Tibial artery (tissue), 4 donors: ENCODE data around the gene HMGN2.

Experiments used
- DNase-seq, 2 donors: peaks; one replicate each; pipeline ENCODE4 v3.0.0-alpha.2; 2019
- H3K27ac ChIP-seq, 2 donors: fragments of 200-600 bp; sonication (generic) in 1 of 2; 1 replicate in 1 of 2; 2 replicates in 1 of 2; pipeline ENCODE4 v1.5.1; 2018 to 2019; ENCODE audit warnings: mild to moderate bottlenecking in 1 of 2
- H3K27me3 ChIP-seq, 2 donors: fragments of 200-600 bp; sonication (generic) in 1 of 2; one replicate each; pipeline versions ENCODE4 v1.5.1 to v1.6.0; 2016 to 2019
- H3K36me3 ChIP-seq, 3 donors: fragments of 200-600 bp; sonication (generic) in 2 of 3; one replicate each; pipeline ENCODE4 v1.5.1; 2016 to 2019; ENCODE audit warnings: mild to moderate bottlenecking in 2 of 3
- H3K4me1 ChIP-seq, 4 donors: fragments of 200-600 bp; sonication (generic) in 2 of 4; 1 replicate in 3 of 4; 2 replicates in 1 of 4; pipeline ENCODE4 v1.5.1; 2016 to 2019
- H3K4me3 ChIP-seq, 2 donors: fragments of 200-600 bp; sonication (generic) in 1 of 2; 1 replicate in 1 of 2; 2 replicates in 1 of 2; pipeline ENCODE4 v1.5.1; 2018 to 2019; ENCODE audit warnings: mild to moderate bottlenecking in 2 of 2
- H3K9me3 ChIP-seq, 3 donors: fragments of 200-600 bp; sonication (generic) in 1 of 3; one replicate each; pipeline ENCODE4 v1.5.1; 2016 to 2019
- CTCF ChIP-seq, 2 experiments: fragments of 200-600 bp in 1 of 2; fragments of 450-650 bp in 1 of 2; IDR thresholded peaks; one replicate each; pipeline ENCODE4 v1.5.1; 2017 to 2019; ENCODE audit warnings: antibody characterized with exemption in 2 of 2, mild to moderate bottlenecking in 1 of 2, moderate library complexity in 1 of 2
- intact Hi-C: fragments of 100-400 bp; cut with DNase I; formaldehyde crosslinking; loops from one replicate; pipeline ENCODE4 v1.15.0; 2023; ENCODE audit warnings: low total_unique reads

HMGN2 gene

DNA sequence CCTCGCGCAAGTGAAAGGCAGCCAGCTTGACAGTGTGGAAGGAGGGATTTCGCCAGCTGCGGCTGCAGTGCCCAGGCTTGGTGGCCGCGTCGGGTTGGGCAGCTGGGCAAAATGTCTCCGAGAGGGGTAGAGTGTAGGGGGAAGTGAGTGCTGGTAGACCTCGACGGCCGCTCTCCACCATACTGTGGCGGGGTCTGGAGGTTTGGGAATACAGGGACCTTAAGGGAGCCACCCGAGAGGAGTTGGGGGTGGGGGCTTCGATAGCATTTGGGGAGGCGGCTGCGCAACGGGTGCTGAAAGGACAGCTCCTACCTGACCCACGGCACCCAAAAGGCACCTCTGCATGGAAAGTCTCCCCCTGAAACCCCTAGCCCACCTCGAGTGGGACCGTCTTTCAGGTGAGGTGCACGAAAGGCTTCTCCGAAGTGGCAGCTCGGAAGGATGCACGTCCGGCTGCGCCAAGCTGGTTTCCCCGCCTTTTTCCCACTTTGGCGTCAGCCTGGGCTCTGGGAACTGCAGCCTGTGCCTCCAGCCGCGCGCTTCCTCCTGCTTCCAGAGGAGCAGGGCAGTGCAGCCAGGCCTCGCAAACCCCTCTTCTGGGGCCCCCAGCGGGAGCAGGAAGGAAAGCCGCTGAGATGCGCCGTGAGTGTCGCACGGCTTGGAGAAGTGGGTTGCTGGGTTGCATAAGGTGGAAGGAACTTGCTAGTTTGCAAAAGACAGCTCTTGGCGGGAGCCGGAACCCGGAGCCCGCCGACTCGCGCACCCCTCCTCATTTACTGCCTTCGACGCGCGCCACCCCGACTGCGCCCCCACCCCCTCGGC is 531 bp upstream of the HMGN2 start:
- H3K9me3 ChIP-seq, result no peaks in the 10 kb centered on the region
- peak; percentile 71 to 82 for DNase-seq
- peaks cover 19 to 49% (median 38%) of the 10 kb centered on the region in 3 donors for H3K36me3 ChIP-seq
- H3K27me3 ChIP-seq, result no peaks in the 10 kb centered on the region
- intact Hi-C loops, result no loop called here
- H3K4me1 ChIP-seq, result peaks cover 0 to 30% (median 24%) of the 10 kb centered on the region in 4 donors
- TF ChIP-seq CTCF (IDR thresholded peaks at IDR 0.05), result no peak
- peak overlapping the region; percentile 95 to 99 for H3K4me3 ChIP-seq
- peak overlapping the region; percentile 99 to 100 for H3K27ac ChIP-seq

DNA sequence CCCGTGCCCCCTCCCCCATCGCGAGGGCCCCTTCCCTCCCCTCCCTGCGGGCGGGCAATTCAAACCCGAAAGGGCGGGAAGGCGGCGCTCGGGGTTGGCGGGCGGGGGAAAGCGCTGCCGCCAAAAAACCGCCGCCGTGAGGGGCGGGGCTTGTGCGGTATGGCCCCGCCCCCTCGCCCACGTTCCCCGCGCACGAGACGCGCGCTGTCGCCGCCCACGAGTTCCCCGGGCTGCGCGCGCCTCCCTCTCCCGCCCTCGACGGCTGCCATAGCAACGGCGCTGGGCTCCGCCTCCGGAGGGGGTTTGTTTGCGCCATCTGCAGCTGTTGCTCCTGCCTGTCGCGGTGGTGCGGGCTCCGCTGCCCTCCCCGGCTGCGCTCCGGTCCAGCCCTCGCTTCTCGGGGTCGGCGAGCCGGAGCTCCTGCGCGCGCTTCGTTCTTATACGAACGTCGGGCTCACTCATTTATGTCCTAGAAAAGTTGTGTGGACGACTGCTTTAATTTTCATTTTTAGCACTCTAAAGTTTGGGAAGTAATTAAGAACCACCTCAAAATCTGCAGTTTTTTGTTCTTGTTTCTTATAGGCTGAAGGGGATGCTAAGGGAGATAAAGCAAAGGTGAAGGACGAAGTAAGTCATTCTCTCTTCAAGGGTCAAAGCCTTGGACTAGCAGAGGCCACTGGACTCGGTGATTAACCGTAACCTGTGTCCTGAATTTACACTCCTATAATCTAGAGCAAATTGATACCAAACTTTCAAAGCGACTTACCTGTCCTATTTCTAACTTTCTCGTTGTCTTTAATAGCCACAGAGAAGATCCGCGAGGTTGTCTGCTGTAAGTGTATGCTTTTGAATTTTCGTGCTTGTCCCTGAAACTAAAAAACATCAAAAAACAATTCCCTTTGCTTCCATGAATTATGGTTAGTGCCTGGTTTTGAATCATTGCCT is 933 bp downstream of the HMGN2 start:
- TF ChIP-seq CTCF (IDR thresholded peaks at IDR 0.05), result no peak
- peaks cover 32 to 49% (median 36%) of the 10 kb centered on the region in 3 donors for H3K36me3 ChIP-seq
- no peaks in the 10 kb centered on the region for H3K27me3 ChIP-seq
- peaks cover 0 to 30% (median 24%) of the 10 kb centered on the region in 4 donors for H3K4me1 ChIP-seq
- peak overlapping the region; percentile 99 to 100 for H3K27ac ChIP-seq
- peak overlapping the region; percentile 95 to 99 for H3K4me3 ChIP-seq
- intact Hi-C loops, result no loop called here
- no peaks in the 10 kb centered on the region for H3K9me3 ChIP-seq
- peak; percentile 95 to 98 for DNase-seq

DNA sequence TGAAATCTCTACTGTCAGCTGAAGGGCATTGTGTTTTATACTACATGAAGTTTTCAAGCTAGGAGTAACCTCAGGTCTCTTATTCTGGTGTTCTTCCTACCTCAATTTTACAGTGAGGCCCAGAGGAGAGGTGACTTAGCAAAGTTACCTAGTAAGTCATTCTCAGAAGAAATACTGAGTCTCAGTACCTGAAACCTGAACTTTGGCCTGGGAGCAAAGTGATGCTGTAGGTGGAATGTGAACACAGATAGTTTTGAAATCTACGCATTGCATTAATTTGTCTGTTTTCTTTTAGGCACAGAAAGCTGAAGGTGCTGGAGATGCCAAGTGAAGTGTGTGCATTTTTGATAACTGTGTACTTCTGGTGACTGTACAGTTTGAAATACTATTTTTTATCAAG is 2.6 kb downstream of the HMGN2 start:
- Histone ChIP-seq H3K4me3 (no peak overlapping the region), H3K27me3 (no peaks in the 10 kb centered on the region), H3K36me3 (peaks cover 32 to 47% (median 46%) of the 10 kb centered on the region in 3 donors), H3K9me3 (no peaks in the 10 kb centered on the region), H3K27ac (no peak overlapping the region), H3K4me1 (peaks cover 0 to 30% (median 24%) of the 10 kb centered on the region in 4 donors)
- intact Hi-C loops, result no loop called here
- no peak for TF ChIP-seq CTCF (IDR thresholded peaks at IDR 0.05)
- no peak for DNase-seq

DNA sequence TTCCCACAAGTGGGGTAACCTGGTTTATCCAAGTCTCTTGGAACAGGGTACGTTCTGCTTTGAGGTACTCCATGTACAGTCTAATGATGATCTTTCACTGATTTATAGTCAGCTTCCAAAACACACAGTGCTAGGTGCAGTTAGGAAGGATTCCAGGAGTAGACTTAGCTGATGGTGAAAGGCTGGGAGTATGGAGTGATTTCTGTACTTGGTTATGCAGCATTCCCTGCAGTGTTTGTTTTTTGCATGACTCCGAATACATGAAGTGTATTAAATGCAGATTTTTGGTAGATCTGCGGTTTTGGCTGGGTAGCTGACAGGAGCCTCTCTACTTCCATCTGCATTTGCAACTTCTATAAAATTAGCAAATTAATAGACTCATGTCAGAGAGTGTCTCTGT is 3.7 kb downstream of the HMGN2 start:
- no peak for DNase-seq
- peaks cover 0 to 23% (median 20%) of the 10 kb centered on the region in 4 donors for H3K4me1 ChIP-seq
- no peak overlapping the region for H3K4me3 ChIP-seq
- no peak overlapping the region for H3K27ac ChIP-seq
- no peaks in the 10 kb centered on the region for H3K27me3 ChIP-seq
- intact Hi-C loops, result no loop called here
- no peak for TF ChIP-seq CTCF (IDR thresholded peaks at IDR 0.05)
- peaks cover 32 to 55% (median 52%) of the 10 kb centered on the region in 3 donors for H3K36me3 ChIP-seq
- H3K9me3 ChIP-seq, result no peaks in the 10 kb centered on the region

- no peaks in the 10 kb centered on the region for H3K9me3 ChIP-seq
- no peak for DNase-seq
- H3K4me3 ChIP-seq, result no peak overlapping the region
- peaks cover 32 to 61% (median 59%) of the 10 kb centered on the region in 3 donors for H3K36me3 ChIP-seq
- no peak overlapping the region for H3K27ac ChIP-seq
- no peaks in the 10 kb centered on the region for H3K27me3 ChIP-seq
- TF ChIP-seq CTCF (IDR thresholded peaks at IDR 0.05), result no peak
- H3K4me1 ChIP-seq, result peaks cover 0 to 14% (median 10%) of the 10 kb centered on the region in 4 donors
- intact Hi-C loops, result no loop called here
Measured at GRCh38 chr1:26476958-26477357, 4.7 kb downstream of the HMGN2 start.
